T-cell (primary cell): Measurements from ENCODE around the gene HBZ. TPM values are rescaled to one million over a fixed set of nuclear protein-coding genes. Genes with fewer than 3 reads are reported as not detected.
A peak's percentile ranks its signal among the peaks of the same experiment; 100 is the strongest.
"Not testable (repeated sequence)": the region's sequence is repeated elsewhere in the genome, so short reads cannot be mapped to it uniquely, and the experiment has no call there.

Experiments
- ATAC-seq, 4 experiments: fragments of 200-7000 bp in 3 of 4; fragments of 150-1000 bp in 1 of 4; cut with Tn5 transposase; replicated peaks in 1 of 4; 1 replicate in 3 of 4; 2 replicates in 1 of 4; pipeline ENCODE4 v1.10.0; 2021; ENCODE audit warnings: moderate library complexity in 3 of 4, mild to moderate bottlenecking in 2 of 4, moderate number of reproducible peaks in 1 of 4
- CTCF ChIA-PET, 2 donors: fragments of 300-600 bp; sonication (Branson Sonifier 250); formaldehyde crosslinking; loops; one replicate each; lab custom pipeline; 2022; ENCODE audit warnings: antibody characterized with exemption in 2 of 2; lab: Charles Lee
- POLR2A ChIA-PET, 2 donors: fragments of 300-600 bp; sonication (Branson Sonifier 250); formaldehyde crosslinking; loops; one replicate each; lab custom pipeline; 2022; ENCODE audit warnings: antibody characterized with exemption in 2 of 2; lab: Charles Lee
- DNase-seq, 35 experiments: peaks; one replicate each; pipeline versions ENCODE4 v3.0.0 to v3.0.0-alpha.2; 2013 to 2023
- H3K27ac ChIP-seq: one replicate; pipeline ENCODE4 v1.5.1; 2013; ENCODE audit warnings: low read length
- H3K27me3 ChIP-seq, 2 experiments: replicated peaks in 1 of 2; 1 replicate in 1 of 2; 2 replicates in 1 of 2; pipeline versions ENCODE4 v1.6.1 to v1.7.0; 2013; ENCODE audit warnings: low read length in 1 of 2, mixed read lengths in 1 of 2; ENCODE audit not compliant: control insufficient read depth in 2 of 2, insufficient read depth in 2 of 2; ENCODE audit errors: extremely low read depth in 1 of 2
- H3K36me3 ChIP-seq, 2 donors: 1 replicate in 1 of 2; 2 replicates in 1 of 2; pipeline versions ENCODE4 v1.6.1 to v1.7.0; 2013; ENCODE audit warnings: low read length in 1 of 2; ENCODE audit not compliant: control insufficient read depth in 2 of 2, insufficient read depth in 1 of 2; ENCODE audit errors: extremely low read depth in 1 of 2
- H3K4me1 ChIP-seq, 2 experiments: 1 replicate in 1 of 2; 2 replicates in 1 of 2; pipeline versions ENCODE4 v1.6.1 to v1.7.0; 2013; ENCODE audit warnings: low read length in 2 of 2, mixed read lengths in 1 of 2; ENCODE audit not compliant: insufficient read depth in 2 of 2, control insufficient read depth in 1 of 2; ENCODE audit errors: extremely low read depth in 1 of 2
- H3K4me3 ChIP-seq, 2 donors: 1 replicate in 1 of 2; 2 replicates in 1 of 2; pipeline versions ENCODE4 v1.5.1 to v1.7.0; 2013; ENCODE audit warnings: mild to moderate bottlenecking in 2 of 2, low read length in 1 of 2, moderate library complexity in 1 of 2; ENCODE audit not compliant: control insufficient read depth in 1 of 2; ENCODE audit errors: extremely low read depth in 1 of 2
- H3K9me3 ChIP-seq: 2 replicates; pipeline ENCODE4 v1.7.0; 2013
- H3K27ac Mint-ChIP-seq, 2 donors: one replicate each; pipeline ENCODE4 v1.8.0; 2020 to 2021; ENCODE audit warnings: mild to moderate bottlenecking in 2 of 2, mixed read lengths in 2 of 2
- H3K27me3 Mint-ChIP-seq, 2 donors: one replicate each; pipeline ENCODE4 v1.8.0; 2021 to 2022; ENCODE audit warnings: mixed read lengths in 2 of 2
- H3K36me3 Mint-ChIP-seq: one replicate; pipeline ENCODE4 v1.8.0; 2021; ENCODE audit warnings: mixed read lengths
- H3K4me1 Mint-ChIP-seq, 3 donors: one replicate each; pipeline ENCODE4 v1.8.0; 2020 to 2022; ENCODE audit warnings: mixed read lengths in 3 of 3, mild to moderate bottlenecking in 1 of 3
- H3K4me3 Mint-ChIP-seq, 3 donors: one replicate each; pipeline ENCODE4 v1.8.0; 2020 to 2022; ENCODE audit warnings: mild to moderate bottlenecking in 3 of 3, mixed read lengths in 3 of 3, moderate library complexity in 3 of 3
- H3K9me3 Mint-ChIP-seq, 3 donors: one replicate each; pipeline ENCODE4 v1.8.0; 2020 to 2022; ENCODE audit warnings: mixed read lengths in 3 of 3
- WGBS: methylation state at CpG from one replicate; pipeline ENCODE4 v1.1.5; 2013; ENCODE audit warnings: missing lambda C conversion rate; ENCODE audit not compliant: insufficient coverage; 5-methylcytosine and 5-hydroxymethylcytosine counted together
- total RNA-seq, 35 experiments: library from RNA in 6 of 35; stranded (reverse) in 6 of 35; fragments of 120-200 nt in 1 of 35; gene quantifications; one replicate each; pipeline versions ENCODE4 v1.2.1 to v1.2.4 and lab custom pipeline; 2013 to 2026

The HBZ gene
- total RNA-seq, 5 donors from 2014 or later (not counting 1 experiment from before 2014, with no cell fraction given): 0.51 to 0.76 (median 0.59) TPM; not detected in 2

- Histone ChIP-seq H3K9me3 (no peaks in the 10 kb centered on the region), H3K27me3 (peaks cover 2 to 13% of the 10 kb centered on the region in 2 experiments), H3K36me3 (no peaks in the 10 kb centered on the region), H3K4me1 (peaks cover 0 to 6% of the 10 kb centered on the region in 2 experiments), H3K27ac (no peak overlapping the region), H3K4me3 (no peak overlapping the region)
- Mint-ChIP-seq H3K36me3 (no peaks in the 10 kb centered on the region), H3K27me3 (peaks cover 11 to 20% of the 10 kb centered on the region in 2 donors), H3K27ac (no peak overlapping the region), H3K4me1 (peaks cover 0 to 8% (median 4%) of the 10 kb centered on the region in 3 donors), H3K9me3 (no peaks in the 10 kb centered on the region), H3K4me3 (no peak overlapping the region)
- ATAC-seq (no peak), DNase-seq (no peak)
- CTCF ChIA-PET: no interaction called here
- POLR2A ChIA-PET: no interaction called here
- 100% methylated on average over 1 of the region's 6 CpGs for WGBS
Observed at GRCh38 chr16:143047-143446, 9.4 kb upstream of the HBZ start.

- no peaks in the 10 kb centered on the region for H3K9me3 Mint-ChIP-seq
- no peak overlapping the region for H3K27ac ChIP-seq
- CTCF ChIA-PET: no interaction called here
- DNase-seq (no peak), ATAC-seq (no peak)
- peaks cover 0 to 6% of the 10 kb centered on the region in 2 experiments for H3K4me1 ChIP-seq
- no peak overlapping the region for H3K4me3 Mint-ChIP-seq
- no peaks in the 10 kb centered on the region for H3K36me3 ChIP-seq
- H3K27me3 ChIP-seq: peaks cover 2 to 15% of the 10 kb centered on the region in 2 experiments
- no peak overlapping the region for H3K27ac Mint-ChIP-seq
- WGBS: 65% methylated on average over 6 of the region's 6 CpGs
- no peaks in the 10 kb centered on the region for H3K9me3 ChIP-seq
- POLR2A ChIA-PET: no interaction called here
- H3K4me3 ChIP-seq: no peak overlapping the region
- no peaks in the 10 kb centered on the region for H3K36me3 Mint-ChIP-seq
- H3K27me3 Mint-ChIP-seq: peaks cover 11 to 20% of the 10 kb centered on the region in 2 donors
- peaks cover 0 to 7% (median 3%) of the 10 kb centered on the region in 3 donors for H3K4me1 Mint-ChIP-seq
Observed at GRCh38 chr16:143456-143855, 9.0 kb upstream of the HBZ start.

- CTCF ChIA-PET: no interaction called here
- Mint-ChIP-seq H3K4me1 (peaks cover 0 to 2% (median 0%) of the 10 kb centered on the region in 3 donors), H3K27me3 (peaks cover 16 to 30% of the 10 kb centered on the region in 2 donors), H3K4me3 (no peak overlapping the region), H3K9me3 (no peaks in the 10 kb centered on the region), H3K36me3 (no peaks in the 10 kb centered on the region), H3K27ac (no peak overlapping the region)
- H3K9me3 ChIP-seq: no peaks in the 10 kb centered on the region
- H3K27ac ChIP-seq: no peak overlapping the region
- ATAC-seq: no peak
- H3K4me3 ChIP-seq: no peak overlapping the region
- POLR2A ChIA-PET: no interaction called here
- H3K4me1 ChIP-seq: no peaks in the 10 kb centered on the region
- 89% methylated on average over 14 of the region's 14 CpGs for WGBS
- no peak for DNase-seq
- H3K36me3 ChIP-seq: no peaks in the 10 kb centered on the region
- H3K27me3 ChIP-seq: peaks cover 2 to 24% of the 10 kb centered on the region in 2 experiments
Observed at GRCh38 chr16:144797-145252, 7.6 kb upstream of the HBZ start.

- no peak overlapping the region for H3K4me3 Mint-ChIP-seq
- Histone ChIP-seq H3K27ac (no peak overlapping the region), H3K27me3 (peaks cover 5 to 31% of the 10 kb centered on the region in 2 experiments), H3K4me1 (no peaks in the 10 kb centered on the region), H3K4me3 (no peak overlapping the region), H3K9me3 (no peaks in the 10 kb centered on the region), H3K36me3 (no peaks in the 10 kb centered on the region)
- DNase-seq (no peak), ATAC-seq (no peak)
- no peaks in the 10 kb centered on the region for H3K36me3 Mint-ChIP-seq
- WGBS: no CpG with 5 or more reads among the region's 2 CpGs
- peaks cover 16 to 32% of the 10 kb centered on the region in 2 donors for H3K27me3 Mint-ChIP-seq
- H3K27ac Mint-ChIP-seq: no peak overlapping the region
- POLR2A ChIA-PET: no interaction called here
- no peaks in the 10 kb centered on the region for H3K4me1 Mint-ChIP-seq
- no peaks in the 10 kb centered on the region for H3K9me3 Mint-ChIP-seq
- CTCF ChIA-PET: no interaction called here
Observed at GRCh38 chr16:146646-147045, 5.8 kb upstream of the HBZ start.

- Mint-ChIP-seq H3K27ac (no peak overlapping the region), H3K27me3 (peaks cover 7 to 31% of the 10 kb centered on the region in 2 donors), H3K4me1 (peaks cover 0 to under 1% (median 0%) of the 10 kb centered on the region in 3 donors), H3K4me3 (no peak overlapping the region), H3K36me3 (no peaks in the 10 kb centered on the region), H3K9me3 (no peaks in the 10 kb centered on the region)
- Histone ChIP-seq H3K27me3 (peaks cover 5 to 28% of the 10 kb centered on the region in 2 experiments), H3K4me3 (no peak overlapping the region), H3K36me3 (no peaks in the 10 kb centered on the region), H3K9me3 (no peaks in the 10 kb centered on the region), H3K4me1 (peaks cover 0 to under 1% of the 10 kb centered on the region in 2 experiments), H3K27ac (no peak overlapping the region)
- ATAC-seq (no peak), DNase-seq (no peak)
- WGBS: 40% methylated on average over 7 of the region's 9 CpGs
- ChIA-PET CTCF (no interaction called here), POLR2A (no interaction called here)
Observed at GRCh38 chr16:149024-149660, 3.3 kb upstream of the HBZ start.

GRCh38 chr16:153129-153521 is 681 bp downstream of the HBZ start:
- WGBS: 89% methylated on average over 1 of the region's 6 CpGs
- H3K27ac Mint-ChIP-seq, POLR2A ChIA-PET, CTCF ChIA-PET, H3K9me3 ChIP-seq, H3K36me3 Mint-ChIP-seq, H3K9me3 Mint-ChIP-seq, H3K4me1 Mint-ChIP-seq, DNase-seq, H3K36me3 ChIP-seq, H3K27ac ChIP-seq, H3K4me3 ChIP-seq: not testable (repeated sequence)
- H3K4me1 ChIP-seq: peaks cover 2 to 10% of the 10 kb centered on the region in 2 experiments
- peak in 1 of 4 experiments; percentile 14 for ATAC-seq
- peak overlapping the region in 1 of 3 donors; percentile 46 for H3K4me3 Mint-ChIP-seq
- H3K27me3 ChIP-seq: peaks cover 6 to 49% of the 10 kb centered on the region in 2 experiments
- H3K27me3 Mint-ChIP-seq: peaks cover 11 to 36% of the 10 kb centered on the region in 2 donors
